Measurements from ENCODE around the gene ORC5.

- no peak for TF ChIP-seq POLR2AphosphoS5 (IDR thresholded peaks at IDR 0.05)
- TF ChIP-seq, protein P1, sequence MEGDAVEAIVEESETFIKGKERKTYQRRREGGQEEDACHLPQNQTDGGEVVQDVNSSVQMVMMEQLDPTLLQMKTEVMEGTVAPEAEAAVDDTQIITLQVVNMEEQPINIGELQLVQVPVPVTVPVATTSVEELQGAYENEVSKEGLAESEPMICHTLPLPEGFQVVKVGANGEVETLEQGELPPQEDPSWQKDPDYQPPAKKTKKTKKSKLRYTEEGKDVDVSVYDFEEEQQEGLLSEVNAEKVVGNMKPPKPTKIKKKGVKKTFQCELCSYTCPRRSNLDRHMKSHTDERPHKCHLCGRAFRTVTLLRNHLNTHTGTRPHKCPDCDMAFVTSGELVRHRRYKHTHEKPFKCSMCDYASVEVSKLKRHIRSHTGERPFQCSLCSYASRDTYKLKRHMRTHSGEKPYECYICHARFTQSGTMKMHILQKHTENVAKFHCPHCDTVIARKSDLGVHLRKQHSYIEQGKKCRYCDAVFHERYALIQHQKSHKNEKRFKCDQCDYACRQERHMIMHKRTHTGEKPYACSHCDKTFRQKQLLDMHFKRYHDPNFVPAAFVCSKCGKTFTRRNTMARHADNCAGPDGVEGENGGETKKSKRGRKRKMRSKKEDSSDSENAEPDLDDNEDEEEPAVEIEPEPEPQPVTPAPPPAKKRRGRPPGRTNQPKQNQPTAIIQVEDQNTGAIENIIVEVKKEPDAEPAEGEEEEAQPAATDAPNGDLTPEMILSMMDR (IDR thresholded peaks at IDR 0.05): no peak
- no peak for TF ChIP-seq POLR2A (IDR thresholded peaks at IDR 0.05)
Observed at GRCh38 chr7:104089612-104090011, 118.2 kb downstream of the ORC5 start.
